ENCODE data around the gene BCAS1. TPM values are rescaled to one million over a fixed set of nuclear protein-coding genes. Genes with fewer than 3 reads are reported as not detected.

The BCAS1 gene
- total RNA-seq, 1 experiment from 2014 or later: 0.17 TPM

- DNase-seq (ENCODE audit: low read depth, low spot score) (no peak), ATAC-seq (no peak)
- RAD21 ChIA-PET (ENCODE audit: low non-redundant PET in 1 of 2, low total read pairs in 2 of 2, uncharacterized antibody in 2 of 2, unreplicated experiment in 2 of 2): no interaction called here
- no peaks in the 10 kb centered on the region for H4K20me1 ChIP-seq (ENCODE audit: insufficient read depth)
- CTCF ChIA-PET: interaction anchor here (0.6 to 1.7 kb wide), 2 partner anchors 39 to 1438 kb away, joined by 3 to 4 read pairs; no protein-coding TSS in a partner anchor
- intact Hi-C loops (cut with micrococcal nuclease): loop anchor here (5.0 kb wide), 1 partner anchor 122 kb away; no protein-coding TSS in a partner anchor
- BruUV-seq (replicated peaks): no TSS peak
- no peak overlapping the region for H3K4me3 ChIP-seq (replicated peaks in 1 of 2; ENCODE audit: low read depth in 1 of 2, low read length in 2 of 2)
- H3K36me3 ChIP-seq (ENCODE audit: control insufficient read depth in 1 of 2, insufficient read depth in 2 of 2, low read length in 2 of 2): no peaks in the 10 kb centered on the region
- no peak overlapping the region for H3K4me2 ChIP-seq (ENCODE audit: low read length)
- no peaks in the 10 kb centered on the region for H3K79me2 ChIP-seq (ENCODE audit: insufficient read depth, low read length)
- H3K27me3 ChIP-seq (ENCODE audit: insufficient read depth, low read length): no peaks in the 10 kb centered on the region
- H2AFZ ChIP-seq (ENCODE audit: low read depth, low read length, poor library complexity, severe bottlenecking): no peak overlapping the region
- no peaks in the 10 kb centered on the region for H3K9me3 ChIP-seq (ENCODE audit: control insufficient read depth in 1 of 2, insufficient read depth in 1 of 2, low read depth in 1 of 2, low read length in 2 of 2)
- TF ChIP-seq MAX (IDR thresholded peaks at IDR 0.05) (no peak), SP1 (IDR thresholded peaks at IDR 0.05; ENCODE audit: low read depth) (no peak), ZBTB33 (IDR thresholded peaks at IDR 0.05; ENCODE audit: extremely low read depth, insufficient replicate concordance, low read length) (no peak), CEBPB (IDR thresholded peaks at IDR 0.05; ENCODE audit: low read depth) (no peak), EGR1 (IDR thresholded peaks at IDR 0.05; ENCODE audit: low read depth) (no peak), POLR2A (IDR thresholded peaks at IDR 0.05; ENCODE audit: borderline replicate concordance, extremely low read depth, insufficient read depth, insufficient read length) (no peak), ATF3 (IDR thresholded peaks at IDR 0.05) (no peak), REST (IDR thresholded peaks at IDR 0.05; ENCODE audit: low read depth) (no peak), EZH2 (IDR thresholded peaks at IDR 0.05) (no peak), ZNF274 (IDR thresholded peaks at IDR 0.05; ENCODE audit: low read depth, low read length) (no peak), POLR2AphosphoS5 (IDR thresholded peaks at IDR 0.05; ENCODE audit: low read depth, low read length) (no peak), RAD21 (IDR thresholded peaks at IDR 0.05; ENCODE audit: low read depth) (no peak), YY1 (IDR thresholded peaks at IDR 0.05; ENCODE audit: extremely low read depth, insufficient replicate concordance, low read depth, low read length) (no peak), SIN3A (IDR thresholded peaks at IDR 0.05; ENCODE audit: low read depth) (no peak), CTCF (IDR thresholded peaks at IDR 0.05 in 2 of 3, conservative IDR thresholded peaks at IDR 0.05 in 1 of 3; ENCODE audit: borderline replicate concordance in 1 of 3, insufficient read depth in 1 of 3, low read depth in 2 of 3, low read length in 2 of 3) (no peak), EZH2phosphoT487 (IDR thresholded peaks at IDR 0.05; ENCODE audit: borderline replicate concordance) (no peak)
- H3K9ac ChIP-seq (ENCODE audit: low read length): no peak overlapping the region
- H3K9me2 ChIP-seq (ENCODE audit: insufficient read depth): no peaks in the 10 kb centered on the region
- H3K4me1 ChIP-seq (ENCODE audit: control insufficient read depth in 1 of 2, insufficient read depth in 2 of 2, low read length in 2 of 2): peaks cover 25 to 33% of the 10 kb centered on the region in 2 experiments
- POLR2A ChIA-PET: no interaction called here
- H3K27ac ChIP-seq (ENCODE audit: low read depth, low read length): no peak overlapping the region
Measured at GRCh38 chr20:54063992-54064676, 6.3 kb downstream of the BCAS1 start.
